Measurements from ENCODE around the gene CNBD2. TPM values are rescaled to one million over a fixed set of nuclear protein-coding genes. Genes with fewer than 3 reads are reported as not detected.
"Not testable (repeated sequence)": the region's sequence is repeated elsewhere in the genome, so short reads cannot be mapped to it uniquely, and the experiment has no call there.

The CNBD2 gene
- total RNA-seq: 1.6 TPM

DNA sequence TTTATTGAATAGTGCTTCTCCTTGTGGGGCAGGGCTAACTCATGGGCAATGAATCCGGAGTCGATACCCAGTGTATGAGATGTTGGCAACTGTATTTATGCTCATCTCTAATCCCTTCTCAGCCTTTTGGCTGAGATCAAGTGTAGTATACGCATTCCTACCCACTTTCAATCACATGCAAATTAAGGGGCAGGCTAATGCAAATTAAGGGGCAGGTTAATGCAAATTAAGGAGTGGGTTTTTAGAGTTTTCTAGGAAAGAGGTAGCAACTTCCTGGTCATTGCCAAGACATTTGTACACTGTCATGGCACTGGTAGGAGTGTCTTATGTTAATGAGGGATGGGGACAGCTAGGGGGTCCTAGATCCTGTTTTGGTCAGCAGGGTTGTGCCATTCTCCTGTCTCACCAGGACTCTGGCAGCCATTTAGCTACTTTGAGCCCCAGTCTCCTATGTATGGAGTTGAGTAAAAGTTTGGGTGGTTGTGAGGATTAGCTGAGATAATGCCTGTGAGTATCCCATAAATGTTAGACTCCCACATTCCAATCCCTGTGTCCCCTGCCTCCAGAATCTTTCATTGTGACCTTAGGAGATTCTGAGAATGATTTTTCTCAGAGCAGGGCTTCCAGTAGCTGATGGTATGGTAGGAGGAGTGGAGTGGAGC is at the start of gene CNBD2:
Gene CNBD2, plus strand, starts transcription at position 612 of the 662 bp plus-strand sequence. CDS start 173 bp downstream, outside the sequence.
- DNase-seq (ENCODE audit: low spot score in 2 of 2): no peak

DNA sequence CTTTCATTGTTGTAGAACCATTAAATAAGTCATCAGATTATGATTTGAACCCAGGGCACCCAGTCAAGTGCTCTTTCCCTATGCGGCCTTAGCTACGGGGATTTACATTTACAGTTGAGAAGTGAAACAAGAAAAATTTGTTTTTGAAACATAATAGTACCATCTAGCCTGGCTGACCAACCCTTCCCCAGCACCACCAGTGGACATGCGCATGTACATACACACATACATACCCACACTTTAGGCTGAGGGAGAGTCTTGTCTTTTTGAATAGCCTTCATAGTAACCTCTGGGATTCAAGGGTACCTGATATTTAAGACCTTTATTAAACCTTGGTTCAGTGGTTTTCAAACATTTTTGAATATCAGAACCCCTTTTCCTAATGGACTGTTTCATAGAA is 47.9 kb upstream of the CNBD2 start:
- FAIRE-seq: no peak

More for the DNA sequence above, at the start of gene CNBD2:
- FAIRE-seq: no peak

GRCh38 chr20:35929301-35929700 is 39.1 kb upstream of the CNBD2 start:
- FAIRE-seq (no peak), DNase-seq (ENCODE audit: low spot score in 2 of 2) (no peak)

More for the DNA sequence above, 47.9 kb upstream of the CNBD2 start:
- no peak for DNase-seq (ENCODE audit: low spot score in 2 of 2)

- no peak for DNase-seq (ENCODE audit: low spot score in 2 of 2)
- no peak for FAIRE-seq
Measured at GRCh38 chr20:35934050-35934449, 34.3 kb upstream of the CNBD2 start.

DNA sequence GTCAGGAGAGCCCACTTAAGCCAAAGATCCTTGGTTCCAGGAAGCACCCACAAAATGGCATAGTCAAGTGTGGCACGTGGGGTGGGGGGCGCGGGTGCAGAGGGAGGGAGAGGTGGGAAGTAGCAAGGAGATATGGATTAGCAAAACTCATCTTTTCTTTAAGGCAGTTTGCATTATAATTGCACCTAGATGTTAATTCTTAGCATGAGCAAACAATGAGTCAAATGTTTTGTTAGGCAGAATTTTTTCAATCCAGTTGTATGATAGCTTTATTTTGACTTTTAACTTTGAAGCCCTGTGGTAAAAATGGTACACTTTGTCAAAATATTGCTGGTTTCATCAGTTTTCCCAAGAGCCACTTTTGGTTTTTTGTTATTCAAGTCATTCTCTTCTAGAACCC is 29.1 kb upstream of the CNBD2 start:
- no peak for FAIRE-seq
- DNase-seq (ENCODE audit: low spot score in 2 of 2): no peak

GRCh38 chr20:35941620-35942019 is 26.8 kb upstream of the CNBD2 start:
- FAIRE-seq: no peak
- no peak for DNase-seq (ENCODE audit: low spot score in 2 of 2)

GRCh38 chr20:35942243-35942642 is 26.1 kb upstream of the CNBD2 start:
- DNase-seq (ENCODE audit: low spot score in 2 of 2) (no peak), FAIRE-seq (no peak)

DNA sequence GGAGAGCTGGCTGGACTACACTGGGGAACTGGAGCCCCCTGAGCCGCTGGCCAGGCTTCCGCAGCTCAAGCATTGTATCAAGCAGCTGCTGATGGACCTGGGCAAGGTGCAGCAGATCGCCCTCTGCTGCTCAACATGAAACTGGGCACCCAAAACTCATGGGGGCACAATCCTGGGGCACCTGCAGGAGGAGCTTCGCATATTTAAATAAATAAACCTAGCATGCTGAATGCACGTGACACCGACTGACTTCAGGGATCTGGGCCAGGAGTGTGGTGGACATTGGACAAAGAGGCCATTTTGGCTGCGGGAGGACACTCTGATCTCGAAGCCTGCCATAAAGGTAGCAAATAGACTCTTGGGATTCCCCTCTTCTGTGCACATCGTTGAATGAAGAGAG is 20.9 kb upstream of the CNBD2 start:
- FAIRE-seq (no peak), DNase-seq (ENCODE audit: low spot score in 2 of 2) (no peak)

GRCh38 chr20:35947907-35948306 is 20.5 kb upstream of the CNBD2 start:
- FAIRE-seq (no peak), DNase-seq (ENCODE audit: low spot score in 2 of 2) (no peak)

DNA sequence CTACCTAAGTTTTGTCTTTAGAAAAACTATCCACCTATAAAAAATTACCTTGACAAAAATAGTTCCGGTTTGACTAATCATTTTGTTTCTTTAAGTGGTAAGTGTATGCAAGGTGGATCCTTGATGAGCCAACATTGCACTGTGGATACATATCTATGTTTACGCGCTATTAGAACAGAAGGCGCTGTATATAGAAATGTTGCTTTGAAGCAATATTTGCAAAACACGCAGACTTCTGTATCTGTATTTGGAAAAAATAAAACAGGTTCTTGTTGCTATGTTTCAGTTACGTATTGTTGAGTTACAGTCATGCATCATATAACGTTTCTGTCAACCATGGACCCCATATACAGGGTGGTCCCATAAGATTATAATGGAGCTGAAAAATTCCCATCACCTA is 18.3 kb upstream of the CNBD2 start:
- no peak for FAIRE-seq
- no peak for DNase-seq (ENCODE audit: low spot score in 2 of 2)

- not testable (repeated sequence) for FAIRE-seq; DNase-seq (ENCODE audit: low spot score in 2 of 2)
Measured at GRCh38 chr20:35952080-35952479, 16.3 kb upstream of the CNBD2 start.

DNA sequence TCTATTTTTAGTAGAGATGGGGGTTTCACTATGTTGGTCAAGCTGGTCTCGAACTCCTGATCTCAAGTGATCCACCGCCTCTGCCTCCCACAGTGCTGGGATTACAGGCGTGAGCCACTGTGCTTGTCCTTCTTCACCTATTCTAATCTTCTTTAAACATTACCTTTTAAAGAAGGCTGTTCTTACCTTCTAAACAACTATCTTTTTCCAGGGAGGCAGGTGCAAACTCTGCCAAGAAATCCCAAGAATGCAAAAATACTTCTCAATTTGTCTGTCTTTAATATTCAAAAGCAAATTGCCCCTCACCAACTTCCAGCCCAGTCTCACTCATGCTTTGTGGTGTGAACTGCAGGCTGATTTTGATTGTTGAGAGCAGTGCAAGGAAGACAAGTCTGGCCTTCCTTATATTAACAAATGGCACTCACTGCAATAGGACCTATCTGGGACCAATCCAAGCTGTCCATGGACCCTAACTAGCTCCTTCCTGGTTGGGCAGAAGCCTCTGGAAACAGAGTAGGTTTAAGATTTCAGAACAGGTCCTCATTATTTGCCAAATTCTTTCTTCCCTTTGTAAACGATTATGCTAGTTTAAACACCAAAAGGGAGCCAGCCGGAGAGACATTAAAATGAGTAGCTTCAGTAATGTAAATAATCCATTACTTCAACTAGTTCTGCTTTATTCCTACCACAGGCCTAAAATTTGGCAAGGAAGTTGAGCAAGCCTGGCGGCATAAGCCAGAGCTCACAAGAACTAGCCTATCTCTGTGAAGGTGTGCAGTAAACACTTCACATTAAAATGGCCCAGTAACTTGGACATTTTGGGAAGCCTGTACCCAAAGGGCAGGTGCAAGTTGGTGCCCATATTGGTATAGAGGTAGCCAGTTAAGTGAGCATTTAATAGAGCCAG is 15.7 kb upstream of the CNBD2 start:
- DNase-seq (ENCODE audit: low spot score in 2 of 2) (no peak), FAIRE-seq (no peak)

- FAIRE-seq (no peak), DNase-seq (ENCODE audit: low spot score in 2 of 2) (peak in 1 of 2 donors; percentile 51)
Measured at GRCh38 chr20:35953387-35954199, 14.8 kb upstream of the CNBD2 start.

DNA sequence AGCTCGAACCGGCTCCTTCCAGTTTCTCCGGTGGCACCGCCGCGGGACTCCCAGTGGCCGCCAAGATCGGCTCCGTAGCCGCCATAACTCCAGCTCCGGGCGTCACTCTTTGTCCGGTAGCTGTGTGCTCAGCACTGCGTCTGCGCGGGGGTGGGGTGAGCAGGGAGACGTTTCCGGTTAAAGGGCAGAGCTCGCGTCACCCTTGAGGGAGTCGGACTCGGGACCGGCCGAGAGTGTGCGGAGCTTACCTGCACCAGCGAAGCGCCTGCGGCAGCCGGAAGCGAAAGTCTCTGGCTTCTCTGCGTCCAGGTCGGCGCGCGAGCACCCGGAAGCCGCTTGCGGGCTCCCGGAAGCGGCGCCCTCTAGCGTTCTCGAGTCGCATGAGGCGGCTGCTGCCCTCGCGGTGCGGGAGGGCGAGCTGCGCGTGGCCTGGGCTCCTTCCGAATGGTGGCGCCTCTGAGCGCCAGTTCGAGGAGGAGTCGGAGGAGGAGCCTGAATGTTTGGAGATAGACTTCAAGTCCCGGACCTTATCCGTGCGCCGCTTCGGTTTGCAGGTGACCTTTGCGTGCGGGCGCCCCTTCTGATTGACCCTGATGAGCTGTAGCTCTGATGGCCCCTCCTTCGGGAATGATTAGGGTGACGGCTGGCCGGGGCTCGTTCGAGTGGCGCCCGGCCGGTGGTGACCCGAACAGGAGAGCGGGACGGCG is 14.0 kb upstream of the CNBD2 start, which contains the start of gene SCAND1:
Gene SCAND1, minus strand, starts transcription at position 303 of the 707 bp plus-strand sequence. Its CDS starts 218 bp downstream, at position 85.
- FAIRE-seq: no peak
- peak; percentile 94 to 96 for DNase-seq (ENCODE audit: low spot score in 2 of 2)

GRCh38 chr20:35954907-35955251 is 13.5 kb upstream of the CNBD2 start:
- DNase-seq (ENCODE audit: low spot score in 2 of 2) (no peak), FAIRE-seq (no peak)

DNA sequence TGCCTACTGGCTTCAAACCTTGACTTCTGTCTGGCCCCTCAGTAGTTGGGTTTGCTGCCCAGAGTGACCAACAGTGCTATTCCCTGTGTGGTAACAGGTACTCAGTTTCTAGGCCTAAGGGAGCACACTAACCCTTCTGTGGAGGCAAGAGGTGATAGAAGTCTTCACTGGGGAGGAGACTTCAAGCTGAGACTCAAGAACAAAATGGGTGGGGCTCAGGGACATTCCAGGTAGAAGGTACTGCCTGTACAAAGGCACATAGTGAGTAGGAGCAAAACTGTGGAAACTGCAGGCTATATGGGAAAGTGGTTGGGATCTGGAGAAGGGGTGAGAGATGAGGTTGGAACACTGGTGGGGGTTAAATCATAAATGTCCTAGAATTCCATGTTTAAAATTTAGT is 11.8 kb upstream of the CNBD2 start:
- FAIRE-seq (no peak), DNase-seq (ENCODE audit: low spot score in 2 of 2) (no peak)

GRCh38 chr20:35959291-35959690 is 9.1 kb upstream of the CNBD2 start:
- not testable (repeated sequence) for DNase-seq (ENCODE audit: low spot score in 2 of 2); FAIRE-seq

- no peak for FAIRE-seq
- no peak for DNase-seq (ENCODE audit: low spot score in 2 of 2)
Measured at GRCh38 chr20:35963878-35964277, 4.5 kb upstream of the CNBD2 start.

DNA sequence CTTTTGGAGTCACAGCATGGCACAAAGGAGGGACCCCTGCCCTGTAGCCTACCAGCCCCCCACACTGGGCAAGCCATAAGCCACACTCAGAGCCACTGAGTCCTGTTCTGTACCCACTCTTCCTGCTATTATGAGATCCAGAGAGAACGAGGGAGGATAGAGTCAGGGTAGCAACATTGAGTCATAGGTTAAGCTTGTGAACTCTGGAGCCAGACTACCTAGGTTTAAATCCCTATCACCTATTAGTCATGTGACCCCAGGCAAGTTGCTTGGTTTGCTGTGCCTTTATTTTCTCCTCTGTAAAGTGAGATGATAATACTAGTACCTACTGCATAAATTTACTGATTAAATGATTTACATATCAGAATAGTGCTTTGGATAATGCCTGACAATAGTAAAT is 540 bp downstream of the CNBD2 start:
- FAIRE-seq: no peak
- no peak for DNase-seq (ENCODE audit: low spot score in 2 of 2)

- DNase-seq (ENCODE audit: low spot score in 2 of 2): no peak
- FAIRE-seq: no peak
Measured at GRCh38 chr20:35971981-35972380, 3.6 kb downstream of the CNBD2 start.

Measured in frontal cortex (tissue), 4 donors.